HEK293 (cell line): Measurements from ENCODE around the gene NPPB.

Experiments used
- CTCF ChIA-PET: fragments of 350-600 bp; formaldehyde crosslinking; extraction: SDS; loops from one replicate; lab custom pipeline; 2021; ENCODE audit warnings: antibody characterized with exemption; lab: Yijun Ruan, JAX
- POLR2A ChIA-PET: fragments of 300-600 bp; formaldehyde crosslinking; extraction: SDS; loops from one replicate; lab custom pipeline; 2020; ENCODE audit warnings: antibody characterized with exemption, inconsistent platforms; lab: Yijun Ruan, JAX
- H3K27ac ChIP-seq: fragments of 200-500 bp; sonication (Bioruptor generic); 2 replicates; pipeline ENCODE4 v1.5.1; 2014; ENCODE audit warnings: low read depth, low read length, control low read depth, inconsistent platforms; ENCODE audit errors: extremely low read depth
- H3K36me3 ChIP-seq, 2 experiments: fragments of 200-500 bp in 1 of 2; sonication (Bioruptor generic) in 1 of 2; 1 replicate in 1 of 2; 2 replicates in 1 of 2; pipeline ENCODE4 v1.5.1; 2014 to 2017; ENCODE audit warnings: inconsistent platforms in 2 of 2, low read length in 2 of 2; ENCODE audit not compliant: control insufficient read depth in 2 of 2, insufficient read depth in 1 of 2
- H3K4me1 ChIP-seq: fragments of 200-500 bp; sonication (Bioruptor generic); 2 replicates; pipeline ENCODE4 v1.5.1; 2014; ENCODE audit warnings: mild to moderate bottlenecking, low read length, inconsistent platforms; ENCODE audit not compliant: control insufficient read depth, insufficient read depth
- H3K4me3 ChIP-seq: 2 replicates; pipeline ENCODE4 v1.5.1; 2011; ENCODE audit warnings: low read depth, mild to moderate bottlenecking, control low read depth, low read length, moderate library complexity
- H3K9me3 ChIP-seq: fragments of 200-500 bp; sonication (Bioruptor generic); 2 replicates; pipeline ENCODE4 v1.5.1; 2014; ENCODE audit warnings: low read depth, low read length, inconsistent platforms; ENCODE audit not compliant: control insufficient read depth, insufficient read depth
- ATF2 ChIP-seq: fragments of 450-650 bp; formaldehyde crosslinking; IDR thresholded peaks from 2 replicates; pipeline ENCODE4 v1.5.1; 2016; ENCODE audit warnings: missing biosample characterization, missing genetic modification characterization, low read depth
- BCL11A ChIP-seq: fragments of 450-650 bp; formaldehyde crosslinking; IDR thresholded peaks from 2 replicates; pipeline ENCODE4 v1.5.1; 2016; ENCODE audit warnings: low read depth, missing biosample characterization, missing genetic modification characterization
- CTCF ChIP-seq: fragments of 450-650 bp; formaldehyde crosslinking; IDR thresholded peaks from 2 replicates; pipeline ENCODE4 v1.5.1; 2016; ENCODE audit warnings: missing biosample characterization, missing genetic modification characterization
- GLI4 ChIP-seq: fragments of 450-650 bp; formaldehyde crosslinking; IDR thresholded peaks from 2 replicates; pipeline ENCODE4 v1.5.1; 2016; ENCODE audit warnings: missing biosample characterization, missing genetic modification characterization
- IKZF3 ChIP-seq: fragments of 450-650 bp; IDR thresholded peaks from 2 replicates; pipeline ENCODE4 v1.5.0; 2018; ENCODE audit warnings: missing biosample characterization, mild to moderate bottlenecking, missing genetic modification characterization, moderate library complexity
- KLF16 ChIP-seq: fragments of 450-650 bp; formaldehyde crosslinking; IDR thresholded peaks from 2 replicates; pipeline ENCODE4 v1.5.1; 2017; ENCODE audit warnings: missing biosample characterization, missing genetic modification characterization
- SALL2 ChIP-seq: fragments of 450-650 bp; formaldehyde crosslinking; IDR thresholded peaks from 2 replicates; pipeline ENCODE4 v1.5.0; 2017; ENCODE audit warnings: missing biosample characterization, mild to moderate bottlenecking, missing genetic modification characterization, borderline replicate concordance
- SP2 ChIP-seq: fragments of 450-650 bp; formaldehyde crosslinking; IDR thresholded peaks from 2 replicates; pipeline ENCODE4 v1.5.1; 2016; ENCODE audit warnings: missing biosample characterization, missing genetic modification characterization
- TCF7L2 ChIP-seq: IDR thresholded peaks from 2 replicates; pipeline ENCODE4 v1.6.1; 2011; ENCODE audit warnings: low read depth, mild to moderate bottlenecking, inconsistent platforms, low read length, moderate library complexity, borderline replicate concordance
- ZNF121 ChIP-seq: fragments of 450-650 bp; formaldehyde crosslinking; IDR thresholded peaks from 2 replicates; pipeline ENCODE4 v1.5.1; 2016; ENCODE audit warnings: missing biosample characterization, missing genetic modification characterization
- ZNF146 ChIP-seq: fragments of 450-650 bp; formaldehyde crosslinking; IDR thresholded peaks from 2 replicates; pipeline ENCODE4 v1.5.1; 2016; ENCODE audit warnings: missing biosample characterization, missing genetic modification characterization
- ZNF157 ChIP-seq: fragments of 450-650 bp; formaldehyde crosslinking; IDR thresholded peaks from 2 replicates; pipeline ENCODE4 v1.5.1; 2016; ENCODE audit warnings: missing biosample characterization, missing genetic modification characterization
- ZNF2 ChIP-seq: fragments of 450-650 bp; formaldehyde crosslinking; IDR thresholded peaks from 2 replicates; pipeline ENCODE4 v1.5.1; 2016; ENCODE audit warnings: missing biosample characterization, missing genetic modification characterization
- ZNF223 ChIP-seq: fragments of 450-650 bp; formaldehyde crosslinking; IDR thresholded peaks from 2 replicates; pipeline ENCODE4 v1.5.1; 2016; ENCODE audit warnings: missing biosample characterization, missing genetic modification characterization
- ZNF266 ChIP-seq: fragments of 450-650 bp; formaldehyde crosslinking; IDR thresholded peaks from 2 replicates; pipeline ENCODE4 v1.5.1; 2016; ENCODE audit warnings: missing biosample characterization, missing genetic modification characterization, low read depth
- ZNF274 ChIP-seq, 2 experiments: fragments of 200-500 bp in 1 of 2; fragments of 450-650 bp in 1 of 2; sonication (Bioruptor generic) in 1 of 2; formaldehyde crosslinking in 1 of 2; IDR thresholded peaks; 2 replicates each; pipeline versions ENCODE4 v1.5.1 to v1.6.1; 2014 to 2016; ENCODE audit warnings: borderline replicate concordance in 1 of 2, inconsistent platforms in 1 of 2, low read length in 1 of 2, missing biosample characterization in 1 of 2, missing genetic modification characterization in 1 of 2
- ZNF311 ChIP-seq: fragments of 450-650 bp; formaldehyde crosslinking; IDR thresholded peaks from 2 replicates; pipeline ENCODE4 v1.5.1; 2017; ENCODE audit warnings: missing biosample characterization, missing genetic modification characterization, borderline replicate concordance
- ZNF391 ChIP-seq: fragments of 450-650 bp; formaldehyde crosslinking; IDR thresholded peaks from 2 replicates; pipeline ENCODE4 v1.5.1; 2016; ENCODE audit warnings: low read depth, missing biosample characterization, missing genetic modification characterization, borderline replicate concordance
- ZNF398 ChIP-seq: fragments of 450-650 bp; formaldehyde crosslinking; IDR thresholded peaks from 2 replicates; pipeline ENCODE4 v1.5.1; 2017; ENCODE audit warnings: missing biosample characterization, missing genetic modification characterization
- ZNF514 ChIP-seq: fragments of 450-650 bp; formaldehyde crosslinking; IDR thresholded peaks from 2 replicates; pipeline ENCODE4 v1.5.1; 2016; ENCODE audit warnings: missing biosample characterization, missing genetic modification characterization
- ZNF561 ChIP-seq: fragments of 450-650 bp; IDR thresholded peaks from 2 replicates; pipeline ENCODE4 v1.5.1; 2018; ENCODE audit warnings: missing biosample characterization, missing genetic modification characterization, borderline replicate concordance
- ZNF571 ChIP-seq: fragments of 450-650 bp; formaldehyde crosslinking; IDR thresholded peaks from 2 replicates; pipeline ENCODE4 v1.5.0; 2017; ENCODE audit warnings: missing biosample characterization, missing genetic modification characterization
- ZNF596 ChIP-seq: fragments of 450-650 bp; IDR thresholded peaks from 2 replicates; pipeline ENCODE4 v1.5.0; 2018; ENCODE audit warnings: missing biosample characterization, mild to moderate bottlenecking, missing genetic modification characterization, moderate library complexity
- ZNF626 ChIP-seq: fragments of 450-650 bp; sonication (Bioruptor Pico); formaldehyde crosslinking; IDR thresholded peaks from 2 replicates; pipeline ENCODE4 v1.5.1; 2018; ENCODE audit warnings: missing biosample characterization, missing genetic modification characterization, inconsistent platforms
- ZSCAN18 ChIP-seq: fragments of 450-650 bp; formaldehyde crosslinking; IDR thresholded peaks from 2 replicates; pipeline ENCODE4 v1.5.1; 2016; ENCODE audit warnings: missing biosample characterization, missing genetic modification characterization

NPPB gene

GRCh38 chr1:11893907-11894251, 35.1 kb upstream of the NPPB start (continued):
- TF ChIP-seq CTCF, result peak; percentile 64
- TF ChIP-seq SALL2 (tag by site-specific recombination), result no peak
- peak; percentile 30; the same call in 1 of the 2 replicates for TF ChIP-seq ZNF391 (tag by site-specific recombination)
- TF ChIP-seq ZNF223 (tag by site-specific recombination), result no peak
- TF ChIP-seq ZNF561 (tag by site-specific recombination), result no peak
- no peak for TF ChIP-seq ZSCAN18
- no peak for TF ChIP-seq ZNF514
- TF ChIP-seq ZNF2, result peak; percentile 46; the same call in 1 of the 2 replicates
- TF ChIP-seq TCF7L2, result no peak
- no peak for TF ChIP-seq ATF2 (tag by site-specific recombination)
- no peak for TF ChIP-seq ZNF274 (IDR thresholded peaks at IDR 0.05; ENCODE audit: low read length)
- no peak for TF ChIP-seq ZNF274 (tag by site-specific recombination; IDR thresholded peaks at IDR 0.05; ENCODE audit: borderline replicate concordance)
- TF ChIP-seq ZNF146 (tag by site-specific recombination), result no peak
- TF ChIP-seq KLF16 (tag by site-specific recombination), result no peak

GRCh38 chr1:11891433-11892186, 32.9 kb upstream of the NPPB start:
- H3K4me1 ChIP-seq, result no peaks in the 10 kb centered on the region
- peak; percentile 94 for TF ChIP-seq ZNF121 (tag by site-specific recombination)
- no peak for TF ChIP-seq ZNF571
- TF ChIP-seq BCL11A (tag by site-specific recombination), result no peak
- no peak for TF ChIP-seq SP2 (tag by site-specific recombination)
- no peak for TF ChIP-seq ZNF596 (tag by site-specific recombination)
- TF ChIP-seq, all 188 proteins: peak for 1
- Histone ChIP-seq H3K4me3 (no peak overlapping the region), H3K27ac (no peak overlapping the region), H3K9me3 (no peaks in the 10 kb centered on the region), H3K36me3 (no peaks in the 10 kb centered on the region)
- ChIA-PET CTCF (interaction anchor here (0.9 to 7.6 kb wide), 9 partner anchors 9 to 107 kb away, joined by 3 to 114 read pairs (median 6); no protein-coding TSS in a partner anchor), POLR2A (interaction anchor here (1.9 kb wide), 1 partner anchor 16 kb away, joined by 9 read pairs; no protein-coding TSS in a partner anchor)

- CTCF ChIA-PET, result interaction anchor here (0.6 kb wide), 1 partner anchor 205 kb away, joined by 3 read pairs; no protein-coding TSS in a partner anchor
- H3K4me1 ChIP-seq, result no peaks in the 10 kb centered on the region
- H3K27ac ChIP-seq, result no peak overlapping the region
- no peak overlapping the region for H3K4me3 ChIP-seq
- H3K36me3 ChIP-seq, result no peaks in the 10 kb centered on the region
- no peaks in the 10 kb centered on the region for H3K9me3 ChIP-seq
- POLR2A ChIA-PET, result no interaction called here
- TF ChIP-seq ZNF311, result no peak
- no peak for TF ChIP-seq IKZF3 (tag by site-specific recombination)
- no peak for TF ChIP-seq ZNF266
- TF ChIP-seq ZNF146 (tag by site-specific recombination), result no peak
- no peak for TF ChIP-seq ZNF398 (tag by site-specific recombination)
- TF ChIP-seq GLI4 (tag by site-specific recombination), result no peak
- TF ChIP-seq ZNF626 (tag by site-specific recombination), result no peak
- no peak for TF ChIP-seq ZNF157
Observed at GRCh38 chr1:11888877-11889208, 30.1 kb upstream of the NPPB start.
